IMR-90 (cell line): ENCODE measurements around the gene OR6J1.
"Not testable (repeated sequence)": the region's sequence is repeated elsewhere in the genome, so short reads cannot be mapped to it uniquely, and the experiment has no call there.

Source experiments
- CHD1 ChIP-seq: IDR thresholded peaks from 2 replicates; pipeline ENCODE4 v1.6.1; 2012; ENCODE audit warnings: low read depth, low read length, improper control_type of control experiment
- CTCF ChIP-seq: conservative IDR thresholded peaks from 2 replicates; pipeline ENCODE4 v1.5.1; 2012; ENCODE audit warnings: mild to moderate bottlenecking, low read depth, low read length, improper control_type of control experiment
- FOS ChIP-seq: fragments of 150-350 bp; IDR thresholded peaks from 2 replicates; pipeline ENCODE4 v1.6.1; 2016; ENCODE audit warnings: low read depth, low read length
- MAFK ChIP-seq: IDR thresholded peaks from 2 replicates; pipeline ENCODE4 v1.6.1; 2012; ENCODE audit warnings: low read depth, low read length, improper control_type of control experiment
- MXI1 ChIP-seq: IDR thresholded peaks from 2 replicates; pipeline ENCODE4 v1.6.1; 2012; ENCODE audit warnings: low read depth, mild to moderate bottlenecking, low read length, moderate library complexity, borderline replicate concordance
- POLR2A ChIP-seq: IDR thresholded peaks from 2 replicates; pipeline ENCODE4 v1.6.1; 2012; ENCODE audit warnings: mild to moderate bottlenecking, low read depth, low read length
- RAD21 ChIP-seq: IDR thresholded peaks from 2 replicates; pipeline ENCODE4 v1.6.1; 2012; ENCODE audit warnings: low read length, improper control_type of control experiment
- TF ChIP-seq, protein P1 (sequence below): fragments of 150-350 bp; IDR thresholded peaks from 2 replicates; pipeline ENCODE4 v1.6.1; 2017; ENCODE audit warnings: mild to moderate bottlenecking, antibody characterized with exemption, low read length, low read depth

GRCh38 chr14:22686176-22686611, 42.0 kb upstream of the OR6J1 start:
- TF ChIP-seq, protein P1, sequence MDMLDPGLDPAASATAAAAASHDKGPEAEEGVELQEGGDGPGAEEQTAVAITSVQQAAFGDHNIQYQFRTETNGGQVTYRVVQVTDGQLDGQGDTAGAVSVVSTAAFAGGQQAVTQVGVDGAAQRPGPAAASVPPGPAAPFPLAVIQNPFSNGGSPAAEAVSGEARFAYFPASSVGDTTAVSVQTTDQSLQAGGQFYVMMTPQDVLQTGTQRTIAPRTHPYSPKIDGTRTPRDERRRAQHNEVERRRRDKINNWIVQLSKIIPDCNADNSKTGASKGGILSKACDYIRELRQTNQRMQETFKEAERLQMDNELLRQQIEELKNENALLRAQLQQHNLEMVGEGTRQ = not testable (repeated sequence)
- not testable (repeated sequence) for TF ChIP-seq MXI1, RAD21, POLR2A, CTCF, FOS, CHD1, MAFK
